AG09319 (cell line): Measurements from ENCODE around the gene DNAL1.

Experiments used
- DNase-seq: peaks from one replicate; pipeline ENCODE4 v3.0.0-alpha.2; 2010; ENCODE audit warnings: low read depth; ENCODE audit errors: extremely low read depth
- CTCF ChIP-seq: IDR thresholded peaks from 2 replicates; pipeline ENCODE4 v1.5.1; 2011; ENCODE audit warnings: low read depth, mild to moderate bottlenecking, inconsistent platforms, low read length, moderate library complexity

Gene DNAL1

GRCh38 chr14:73644531-73645247 is at the start of gene DNAL1:
DNAL1 (plus strand) TSS chr14:73644986; CDS start chr14:73645040, 54 bp downstream.
- DNase-seq: peak; percentile 74
- no peak for TF ChIP-seq CTCF

GRCh38 chr14:73599499-73599898 is 45.3 kb upstream of the DNAL1 start:
- no peak for TF ChIP-seq CTCF
- DNase-seq: no peak

- no peak for DNase-seq
- TF ChIP-seq CTCF: no peak
Measured at GRCh38 chr14:73602994-73603393, 41.8 kb upstream of the DNAL1 start.

- no peak for DNase-seq
- TF ChIP-seq CTCF: no peak
Measured at GRCh38 chr14:73606271-73606670, 38.5 kb upstream of the DNAL1 start.

GRCh38 chr14:73607241-73607640 is 37.5 kb upstream of the DNAL1 start:
- no peak for DNase-seq
- TF ChIP-seq CTCF: no peak

GRCh38 chr14:73610687-73611086 is 34.1 kb upstream of the DNAL1 start:
- DNase-seq: no peak
- TF ChIP-seq CTCF: no peak

- peak; percentile 20 for DNase-seq
- no peak for TF ChIP-seq CTCF
Measured at GRCh38 chr14:73612339-73613045, 32.3 kb upstream of the DNAL1 start, which contains the start of gene ACOT6. ACOT6 (plus strand) TSS chr14:73612517; CDS start chr14:73612572, 55 bp downstream.
